Chondrocyte (in vitro differentiated cells): Measurements from ENCODE around the gene CFAP90. TPM values are rescaled to one million over a fixed set of nuclear protein-coding genes. Genes with fewer than 3 reads are reported as not detected.
A peak's percentile ranks its signal among the peaks of the same experiment; 100 is the strongest.

ENCODE experiments used
- DNase-seq: peaks from one replicate; pipeline ENCODE4 v3.0.0; 2021; ENCODE audit warnings: mixed read lengths, low spot score
- H3K27ac Mint-ChIP-seq: one replicate; pipeline ENCODE4 v1.8.0; 2021; ENCODE audit warnings: mild to moderate bottlenecking, moderate library complexity, mixed read lengths; ENCODE audit not compliant: unreplicated experiment
- H3K27me3 Mint-ChIP-seq: 2 replicates; pipeline ENCODE4 v1.8.0; 2021; ENCODE audit warnings: low read depth, mixed read lengths
- H3K36me3 Mint-ChIP-seq: 2 replicates; pipeline ENCODE4 v1.8.0; 2021; ENCODE audit warnings: low read depth, mixed read lengths
- H3K4me1 Mint-ChIP-seq: 2 replicates; pipeline ENCODE4 v1.8.0; 2021; ENCODE audit warnings: low read depth, mild to moderate bottlenecking, mixed read lengths
- H3K4me3 Mint-ChIP-seq: one replicate; pipeline ENCODE4 v1.8.0; 2021; ENCODE audit warnings: mild to moderate bottlenecking, moderate library complexity, mixed read lengths; ENCODE audit not compliant: unreplicated experiment
- H3K9me3 Mint-ChIP-seq: 2 replicates; pipeline ENCODE4 v1.8.0; 2021; ENCODE audit warnings: low read depth, mixed read lengths
- CTCF ChIP-seq: fragments of 200-600 bp; sonication (generic); IDR thresholded peaks from 2 replicates; pipeline ENCODE4 v1.5.0; 2021; ENCODE audit warnings: antibody characterized with exemption, mild to moderate bottlenecking, moderate library complexity
- long read RNA-seq: library from polyadenylated mRNA; stranded (forward); transcript quantifications from one replicate; pipeline ENCODE4 v2.0.0, GENCODE V29; 2021
- total RNA-seq: library from RNA; stranded (reverse); gene quantifications from 3 replicates; pipeline ENCODE4 v1.2.1, GENCODE V29; 2021

The CFAP90 gene
- 0.27 to 0.36 TPM in 2 of 3 replicates, not detected in the other for total RNA-seq
- long read RNA-seq, partial matches to known transcripts, result 0 of 1 reads
- long read RNA-seq, other reads (novel, unspliced or antisense), result 0 of 1 reads

GRCh38 chr5:7850395-7851239 lies at the start of gene CFAP90:
TSS of gene CFAP90 (minus strand) at chr5:7851133. CDS start at chr5:7851021, 112 bp downstream.
- no peaks in the 10 kb centered on the region for H3K36me3 Mint-ChIP-seq
- TF ChIP-seq CTCF, result peak; percentile 76
- no peak within 1 kb of the TSS for H3K27ac Mint-ChIP-seq
- no peaks in the 10 kb centered on the region for H3K9me3 Mint-ChIP-seq
- H3K4me1 Mint-ChIP-seq, result peaks cover 11% of the 10 kb centered on the region
- DNase-seq, result peak; percentile 93
- peaks cover 9% of the 10 kb centered on the region for H3K27me3 Mint-ChIP-seq
- peak within 1 kb of the TSS; percentile 74 for H3K4me3 Mint-ChIP-seq

- no peak overlapping the region for H3K27ac Mint-ChIP-seq
- no peaks in the 10 kb centered on the region for H3K4me1 Mint-ChIP-seq
- no peaks in the 10 kb centered on the region for H3K27me3 Mint-ChIP-seq
- DNase-seq, result no peak
- no peaks in the 10 kb centered on the region for H3K9me3 Mint-ChIP-seq
- peak; percentile 74 for TF ChIP-seq CTCF
- H3K36me3 Mint-ChIP-seq, result peaks cover 53% of the 10 kb centered on the region
- H3K4me3 Mint-ChIP-seq, result no peak overlapping the region
Observed at GRCh38 chr5:7897014-7897600, 46.2 kb upstream of the CFAP90 start.

GRCh38 chr5:7894860-7895259 lies 43.9 kb upstream of the CFAP90 start:
- Mint-ChIP-seq H3K4me3 (no peak overlapping the region), H3K36me3 (peaks cover 54% of the 10 kb centered on the region), H3K27ac (no peak overlapping the region), H3K9me3 (no peaks in the 10 kb centered on the region), H3K4me1 (no peaks in the 10 kb centered on the region), H3K27me3 (no peaks in the 10 kb centered on the region)
- TF ChIP-seq CTCF, result no peak
- DNase-seq, result no peak

- TF ChIP-seq CTCF, result no peak
- Mint-ChIP-seq H3K36me3 (peaks cover 54% of the 10 kb centered on the region), H3K4me3 (no peak overlapping the region), H3K4me1 (no peaks in the 10 kb centered on the region), H3K27me3 (no peaks in the 10 kb centered on the region), H3K9me3 (no peaks in the 10 kb centered on the region), H3K27ac (no peak overlapping the region)
- DNase-seq, result no peak
Observed at GRCh38 chr5:7894439-7894838, 43.5 kb upstream of the CFAP90 start.

- no peak for TF ChIP-seq CTCF
- Mint-ChIP-seq H3K4me3 (no peak overlapping the region), H3K27me3 (no peaks in the 10 kb centered on the region), H3K9me3 (no peaks in the 10 kb centered on the region), H3K36me3 (peaks cover 26% of the 10 kb centered on the region), H3K27ac (no peak overlapping the region), H3K4me1 (peaks cover 12% of the 10 kb centered on the region)
- no peak for DNase-seq
Observed at GRCh38 chr5:7888901-7889300, 38.0 kb upstream of the CFAP90 start.
